GM18909 (cell line): ENCODE results near the gene DYRK1A.
A peak's percentile ranks its signal among the peaks of the same experiment; 100 is the strongest.

Experiments
- ATAC-seq: cut with Tn5 transposase; IDR thresholded peaks from one replicate; pipeline ENCODE4 v1.9.1; 2021; ENCODE audit warnings: mild to moderate bottlenecking; ENCODE audit not compliant: unreplicated experiment, poor library complexity

The DYRK1A gene

GRCh38 chr21:37561941-37562919 is 195.7 kb downstream of the DYRK1A start:
- ATAC-seq = no peak

GRCh38 chr21:37562920-37563640 is 196.5 kb downstream of the DYRK1A start:
- ATAC-seq = peak; percentile 12

- peak; percentile 92 for ATAC-seq
These were observed 197.2 kb downstream of the DYRK1A start for GRCh38 chr21:37563641-37564340.

- peak; percentile 48 for ATAC-seq
These were observed 197.9 kb downstream of the DYRK1A start for GRCh38 chr21:37564341-37564923.

GRCh38 chr21:37564924-37565529 is 198.5 kb downstream of the DYRK1A start:
- ATAC-seq = no peak

- ATAC-seq = no peak
These were observed 199.1 kb downstream of the DYRK1A start for GRCh38 chr21:37565530-37566223.

- no peak for ATAC-seq
These were observed 200.4 kb downstream of the DYRK1A start for GRCh38 chr21:37566790-37567615.

- ATAC-seq = no peak
These were observed 201.8 kb downstream of the DYRK1A start for GRCh38 chr21:37568415-37568814.

DNA sequence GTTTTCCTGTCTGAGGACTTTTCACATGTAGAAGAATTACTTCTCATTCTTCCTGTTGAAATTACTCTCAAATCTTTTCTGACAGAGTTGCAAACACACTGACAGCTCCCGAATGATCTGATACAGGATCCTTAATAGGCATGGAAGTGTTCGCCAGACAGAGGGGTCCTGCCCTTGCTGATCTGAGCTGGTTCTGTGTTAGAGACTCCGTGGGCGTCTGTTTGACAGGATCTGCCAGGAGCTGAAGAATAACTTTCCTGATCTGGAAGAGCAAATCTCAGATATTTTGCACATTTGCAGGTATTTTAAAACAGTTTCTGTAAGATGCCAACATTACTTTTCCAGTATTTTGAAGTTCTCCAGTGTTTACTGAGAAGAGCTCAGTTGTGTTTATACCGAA is 202.3 kb downstream of the DYRK1A start:
- ATAC-seq = no peak

DNA sequence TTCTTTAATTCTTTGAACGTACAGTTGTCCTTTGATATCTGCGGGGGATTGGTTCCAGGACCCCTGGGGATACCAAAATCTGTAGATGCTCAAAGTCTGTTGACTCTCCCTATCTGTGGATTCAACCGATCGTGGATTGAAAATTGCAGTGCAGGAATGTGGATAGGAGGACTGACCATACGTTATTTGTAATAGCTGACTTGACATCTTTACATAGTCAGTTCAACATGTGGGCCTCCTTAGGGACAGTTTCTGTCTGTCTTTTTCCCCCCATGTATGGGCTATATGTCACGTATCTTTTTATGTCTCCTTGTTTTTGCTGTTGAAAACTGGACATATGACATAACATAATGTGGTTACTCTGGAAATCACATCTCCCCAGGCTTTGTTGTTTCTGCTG is 204.9 kb downstream of the DYRK1A start:
- ATAC-seq = no peak

GRCh38 chr21:37574316-37574715 is 207.7 kb downstream of the DYRK1A start:
- no peak for ATAC-seq

DNA sequence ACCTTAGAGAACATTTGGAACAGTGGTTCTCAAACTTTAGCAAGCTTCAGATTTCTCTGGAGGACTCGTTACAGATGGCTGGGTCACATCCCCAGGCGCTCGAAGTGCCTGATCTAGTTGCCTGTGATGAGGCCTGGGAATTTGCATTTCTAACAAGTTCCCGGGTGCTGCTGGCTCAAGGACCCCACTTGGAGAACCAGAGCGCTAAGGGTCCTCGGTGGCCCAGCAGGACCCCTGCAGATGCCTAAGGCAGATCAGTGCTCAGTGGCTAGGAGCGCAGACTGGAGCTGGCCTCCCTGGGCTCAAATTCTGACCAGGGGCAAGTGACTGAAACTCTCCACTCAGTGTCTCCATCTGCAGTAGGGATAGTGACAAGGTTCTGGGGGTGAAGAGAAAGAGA is 208.2 kb downstream of the DYRK1A start:
- ATAC-seq = no peak

DNA sequence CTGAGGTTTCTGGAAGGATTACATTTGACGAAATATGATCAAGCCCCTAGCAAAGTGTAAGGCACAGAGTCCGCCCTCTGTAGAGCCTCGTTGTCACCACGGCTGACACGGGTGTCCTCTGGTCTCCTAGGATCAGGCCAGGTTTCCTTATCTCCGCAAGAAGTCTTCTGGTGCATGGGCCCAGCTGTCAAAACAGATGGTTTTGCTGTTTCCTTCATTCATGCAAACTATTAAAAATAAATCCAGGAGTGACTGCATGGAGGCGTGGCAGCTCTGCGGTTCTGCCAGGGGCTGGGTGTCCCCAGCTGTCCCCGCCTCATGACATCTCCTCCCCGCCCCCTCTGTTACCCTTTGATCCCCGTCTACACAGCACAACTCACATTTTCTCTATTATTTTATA is 209.0 kb downstream of the DYRK1A start:
- ATAC-seq = no peak
